ENCODE data around the gene MAST4. TPM values are rescaled to one million over a fixed set of nuclear protein-coding genes. Genes with fewer than 3 reads are reported as not detected.

MAST4 gene
- total RNA-seq, 1 experiment from 2014 or later, result 26.5 TPM

- no peak overlapping the region for H3K27ac Mint-ChIP-seq (ENCODE audit: low read depth, unreplicated experiment)
Observed at GRCh38 chr5:66629446-66629845, 33.3 kb downstream of the MAST4 start.

GRCh38 chr5:66633754-66634153 is 37.6 kb downstream of the MAST4 start:
- no peaks in the 10 kb centered on the region for H3K4me1 Mint-ChIP-seq (ENCODE audit: insufficient read depth, unreplicated experiment)
- ChIA-PET CTCF (no interaction called here), POLR2A (no interaction called here)
- no peak for DNase-seq (ENCODE audit: unreplicated experiment)
- no TSS peak for BruUV-seq (replicated peaks)
- no peak for TF ChIP-seq CTCF (IDR thresholded peaks at IDR 0.05; ENCODE audit: unreplicated experiment)
- H3K27ac Mint-ChIP-seq (ENCODE audit: low read depth, unreplicated experiment), result no peak overlapping the region
- H3K4me3 Mint-ChIP-seq (ENCODE audit: unreplicated experiment), result no peak overlapping the region
- intact Hi-C loops (cut with micrococcal nuclease), result no loop called here
- no peaks in the 10 kb centered on the region for H3K9me3 Mint-ChIP-seq (ENCODE audit: unreplicated experiment)
- no peaks in the 10 kb centered on the region for H3K36me3 Mint-ChIP-seq (ENCODE audit: insufficient read depth, unreplicated experiment)
- H3K27me3 Mint-ChIP-seq (ENCODE audit: insufficient read depth, unreplicated experiment), result peaks cover 6% of the 10 kb centered on the region

More at GRCh38 chr5:66629446-66629845, 33.3 kb downstream of the MAST4 start:
- no peaks in the 10 kb centered on the region for H3K36me3 Mint-ChIP-seq (ENCODE audit: insufficient read depth, unreplicated experiment)
- no peaks in the 10 kb centered on the region for H3K9me3 Mint-ChIP-seq (ENCODE audit: unreplicated experiment)
- CTCF ChIA-PET, result no interaction called here
- POLR2A ChIA-PET, result interaction anchor here (0.6 kb wide), 1 partner anchor 10 kb away, joined by 4 read pairs; no protein-coding TSS in a partner anchor
- H3K4me3 Mint-ChIP-seq (ENCODE audit: unreplicated experiment), result no peak overlapping the region
- BruUV-seq (replicated peaks), result no TSS peak
- intact Hi-C loops (cut with micrococcal nuclease), result no loop called here
- no peak for TF ChIP-seq CTCF (IDR thresholded peaks at IDR 0.05; ENCODE audit: unreplicated experiment)
- H3K27me3 Mint-ChIP-seq (ENCODE audit: insufficient read depth, unreplicated experiment), result peaks cover 15% of the 10 kb centered on the region
- no peaks in the 10 kb centered on the region for H3K4me1 Mint-ChIP-seq (ENCODE audit: insufficient read depth, unreplicated experiment)
- DNase-seq (ENCODE audit: unreplicated experiment), result no peak

- Mint-ChIP-seq H3K4me1 (ENCODE audit: insufficient read depth, unreplicated experiment) (no peaks in the 10 kb centered on the region), H3K9me3 (ENCODE audit: unreplicated experiment) (no peaks in the 10 kb centered on the region), H3K27me3 (ENCODE audit: insufficient read depth, unreplicated experiment) (peaks cover 14% of the 10 kb centered on the region), H3K36me3 (ENCODE audit: insufficient read depth, unreplicated experiment) (no peaks in the 10 kb centered on the region), H3K27ac (ENCODE audit: low read depth, unreplicated experiment) (no peak overlapping the region), H3K4me3 (ENCODE audit: unreplicated experiment) (no peak overlapping the region)
- POLR2A ChIA-PET, result no interaction called here
- CTCF ChIA-PET, result interaction anchor here (0.7 kb wide), 1 partner anchor 50 kb away, joined by 3 read pairs; no protein-coding TSS in a partner anchor
- no peak for TF ChIP-seq CTCF (IDR thresholded peaks at IDR 0.05; ENCODE audit: unreplicated experiment)
- no peak for DNase-seq (ENCODE audit: unreplicated experiment)
- BruUV-seq (replicated peaks), result no TSS peak
- intact Hi-C loops (cut with micrococcal nuclease), result no loop called here
Observed at GRCh38 chr5:66634601-66635000, 38.4 kb downstream of the MAST4 start.

GRCh38 chr5:66637994-66638393 is 41.8 kb downstream of the MAST4 start:
- H3K27ac Mint-ChIP-seq (ENCODE audit: low read depth, unreplicated experiment), result no peak overlapping the region
- no peaks in the 10 kb centered on the region for H3K36me3 Mint-ChIP-seq (ENCODE audit: insufficient read depth, unreplicated experiment)
- H3K4me1 Mint-ChIP-seq (ENCODE audit: insufficient read depth, unreplicated experiment), result no peaks in the 10 kb centered on the region
- H3K4me3 Mint-ChIP-seq (ENCODE audit: unreplicated experiment), result no peak overlapping the region
- H3K9me3 Mint-ChIP-seq (ENCODE audit: unreplicated experiment), result no peaks in the 10 kb centered on the region
- intact Hi-C loops (cut with micrococcal nuclease), result no loop called here
- DNase-seq (ENCODE audit: unreplicated experiment), result no peak
- TF ChIP-seq CTCF (IDR thresholded peaks at IDR 0.05; ENCODE audit: unreplicated experiment), result no peak
- ChIA-PET CTCF (interaction anchor here (1.0 kb wide), 1 partner anchor 10 kb away, joined by 3 read pairs; no protein-coding TSS in a partner anchor), POLR2A (interaction anchor here (0.6 kb wide), 1 partner anchor 263 kb away, joined by 3 read pairs; no protein-coding TSS in a partner anchor)
- H3K27me3 Mint-ChIP-seq (ENCODE audit: insufficient read depth, unreplicated experiment), result peaks cover 23% of the 10 kb centered on the region
- BruUV-seq (replicated peaks), result no TSS peak
